ENCODE measurements around the gene TPPP.

The TPPP gene

GRCh38 chr5:669111-669841 lies 23.9 kb downstream of the TPPP start:
- DNase-seq (ENCODE audit: low read depth in 2 of 2): peak in 1 of 2 donors; percentile 20
- TF ChIP-seq CTCF (IDR thresholded peaks at IDR 0.05; ENCODE audit: low read depth, low read length): peak; percentile 67

GRCh38 chr5:668283-668995 lies 24.7 kb downstream of the TPPP start:
- TF ChIP-seq CTCF (IDR thresholded peaks at IDR 0.05; ENCODE audit: low read depth, low read length): no peak
- H3K4me3 ChIP-seq (replicated peaks in 1 of 2; ENCODE audit: low read depth in 2 of 2, low read length in 2 of 2): no peak overlapping the region
- DNase-seq (ENCODE audit: low read depth in 2 of 2): no peak

More at GRCh38 chr5:669111-669841, 23.9 kb downstream of the TPPP start:
- H3K4me3 ChIP-seq (replicated peaks in 1 of 2; ENCODE audit: low read depth in 2 of 2, low read length in 2 of 2): no peak overlapping the region

- H3K4me3 ChIP-seq (replicated peaks in 1 of 2; ENCODE audit: low read depth in 2 of 2, low read length in 2 of 2): no peak overlapping the region
- TF ChIP-seq CTCF (IDR thresholded peaks at IDR 0.05; ENCODE audit: low read depth, low read length): no peak
- DNase-seq (ENCODE audit: low read depth in 2 of 2): no peak
These were observed 26.2 kb downstream of the TPPP start for GRCh38 chr5:666816-667498.

- no peak for TF ChIP-seq CTCF (IDR thresholded peaks at IDR 0.05; ENCODE audit: low read depth, low read length)
- H3K4me3 ChIP-seq (replicated peaks in 1 of 2; ENCODE audit: low read depth in 2 of 2, low read length in 2 of 2): no peak overlapping the region
- no peak for DNase-seq (ENCODE audit: low read depth in 2 of 2)
These were observed 27.0 kb downstream of the TPPP start for GRCh38 chr5:665956-666711.

GRCh38 chr5:665541-665955 lies 27.6 kb downstream of the TPPP start:
- no peak for DNase-seq (ENCODE audit: low read depth in 2 of 2)
- H3K4me3 ChIP-seq (replicated peaks in 1 of 2; ENCODE audit: low read depth in 2 of 2, low read length in 2 of 2): no peak overlapping the region
- no peak for TF ChIP-seq CTCF (IDR thresholded peaks at IDR 0.05; ENCODE audit: low read depth, low read length)

- DNase-seq (ENCODE audit: low read depth in 2 of 2): no peak
- TF ChIP-seq CTCF (IDR thresholded peaks at IDR 0.05; ENCODE audit: low read depth, low read length): no peak
These were observed 28.2 kb downstream of the TPPP start for GRCh38 chr5:664994-665360.

More at GRCh38 chr5:664994-665360, 28.2 kb downstream of the TPPP start:
- no peak overlapping the region for H3K4me3 ChIP-seq (replicated peaks in 1 of 2; ENCODE audit: low read depth in 2 of 2, low read length in 2 of 2)

Measured in cardiac fibroblast (primary cell).